HG03280 (cell line): ENCODE data around the gene R3HDM1.

Experiments used
- ATAC-seq: cut with Tn5 transposase; IDR thresholded peaks from one replicate; pipeline ENCODE4 v1.9.1; 2021; ENCODE audit warnings: mild to moderate bottlenecking, moderate library complexity; ENCODE audit not compliant: unreplicated experiment

Gene R3HDM1

GRCh38 chr2:135773319-135773718 is 242.0 kb downstream of the R3HDM1 start:
- no peak for ATAC-seq

- no peak for ATAC-seq
Measured at GRCh38 chr2:135773917-135774316, 242.6 kb downstream of the R3HDM1 start.
